NCI-H2227 (cell line): ENCODE measurements around the gene PDYN.
"Not testable (repeated sequence)": the region's sequence is repeated elsewhere in the genome, so short reads cannot be mapped to it uniquely, and the experiment has no call there.

ENCODE experiments used
- DNase-seq: peaks from one replicate; lab custom pipeline; 2025; ENCODE audit not compliant: unreplicated experiment; lab: John Stamatoyannopoulos, UW

PDYN gene

DNA sequence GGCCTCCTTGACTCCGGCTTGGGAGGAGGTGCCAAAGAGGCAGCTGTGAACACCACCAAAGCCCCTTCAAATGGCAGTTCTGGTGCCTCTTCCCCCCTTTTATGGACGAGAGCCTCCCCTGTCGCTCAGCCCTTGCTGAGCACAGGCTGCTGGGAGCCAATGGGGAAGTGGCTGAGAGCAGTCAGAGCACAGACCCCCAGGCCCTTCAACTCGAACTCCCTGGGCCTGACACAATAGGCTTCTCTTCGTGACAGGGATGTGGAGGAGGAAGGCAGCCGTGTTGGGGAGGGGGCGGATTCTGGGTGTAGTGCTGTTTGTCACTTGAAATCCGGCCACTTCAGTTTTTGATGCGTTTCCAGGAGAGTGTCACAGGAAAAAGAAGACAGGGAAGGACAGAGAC lies at the start of gene PDYN:
PDYN (minus strand) TSS at position 73 of the 400 bp plus-strand sequence. CDS start 10,974 bp downstream, outside the sequence.
- DNase-seq, result no peak

DNA sequence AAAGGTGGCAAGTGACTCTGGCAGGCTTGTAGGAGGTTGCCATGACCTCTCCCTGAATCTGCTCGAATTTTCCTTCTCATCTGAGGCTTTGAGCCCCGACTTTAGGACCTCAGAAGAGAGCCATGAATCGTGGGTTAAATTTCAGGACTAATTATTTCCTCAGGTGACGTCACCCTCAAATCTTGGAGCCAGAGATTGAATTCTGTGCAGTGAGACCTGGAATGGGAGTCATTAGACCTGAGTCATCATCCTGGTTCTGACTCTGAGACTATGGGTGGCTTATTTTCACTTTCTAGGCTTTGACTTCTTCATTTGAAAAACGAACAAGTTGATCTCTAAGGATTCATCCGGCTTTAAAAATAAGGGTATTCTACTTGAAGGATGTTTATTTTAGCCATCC lies 48.5 kb upstream of the PDYN start:
- no peak for DNase-seq

DNA sequence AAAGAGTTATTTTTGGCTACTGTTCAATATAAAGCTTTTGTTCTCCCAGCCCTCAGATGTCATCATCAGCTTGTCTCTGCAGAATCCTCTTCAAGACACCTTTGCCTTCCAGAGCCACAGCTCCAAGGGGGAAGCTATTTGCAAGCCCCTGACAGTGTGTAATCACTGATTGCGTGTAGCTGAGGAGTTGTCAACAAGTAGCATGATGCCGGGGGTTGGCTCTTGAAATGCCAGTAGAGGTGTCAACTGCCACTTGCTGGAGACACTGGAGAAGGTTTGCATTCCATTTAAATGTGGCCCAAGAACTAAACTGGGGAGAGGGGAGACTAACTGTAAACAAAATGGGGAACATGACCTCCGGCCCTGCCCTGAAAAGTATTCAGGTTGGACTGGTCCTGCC lies 44.3 kb upstream of the PDYN start:
- DNase-seq, result peak; percentile 23

DNA sequence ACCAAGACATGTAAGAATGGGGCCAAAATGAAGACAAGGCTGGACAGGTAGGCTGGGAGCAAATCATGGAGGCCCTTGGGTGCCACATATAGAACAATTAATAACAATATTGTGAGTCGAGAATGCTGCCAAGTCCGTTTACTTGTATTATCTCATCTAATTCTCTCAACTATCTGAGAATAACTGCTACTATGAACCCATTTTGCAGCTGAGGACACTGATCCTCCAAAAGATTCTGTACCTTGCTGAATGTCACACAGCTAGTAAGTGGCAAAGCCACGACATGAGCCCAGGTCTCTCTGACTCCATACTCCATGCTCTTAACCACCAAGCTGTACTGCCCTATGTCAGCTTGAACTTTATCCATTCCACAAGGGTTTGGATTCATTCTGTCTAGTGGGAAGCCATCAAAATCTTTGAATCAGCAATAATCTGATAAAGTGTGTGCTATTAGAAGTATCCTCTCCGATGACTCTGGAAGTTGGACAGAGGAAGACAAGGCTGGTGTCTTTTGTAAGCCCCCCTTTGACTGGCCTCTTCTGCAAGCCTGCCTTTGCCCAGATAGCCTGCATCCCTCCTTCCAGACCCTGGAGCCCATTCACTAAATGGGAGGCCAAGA lies 43.5 kb upstream of the PDYN start:
- no peak for DNase-seq

DNA sequence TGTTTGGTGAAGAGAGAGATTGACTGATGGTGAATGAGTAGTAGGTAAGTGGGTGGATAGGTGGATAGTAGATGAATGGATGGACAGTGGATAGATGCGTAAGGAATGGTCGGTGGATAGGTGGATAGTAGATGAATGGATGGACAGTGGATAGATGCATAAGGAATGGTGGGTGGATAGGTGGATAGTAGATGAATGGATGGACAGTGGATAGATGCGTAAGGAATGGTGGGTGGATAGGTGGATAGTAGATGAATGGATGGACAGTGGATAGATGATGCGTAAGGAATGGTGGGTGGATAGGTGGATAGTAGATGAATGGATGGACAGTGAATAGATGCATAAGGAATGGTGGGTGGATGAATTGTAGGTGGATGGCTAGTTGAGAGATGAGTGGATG lies 42.5 kb upstream of the PDYN start:
- not testable (repeated sequence) for DNase-seq

DNA sequence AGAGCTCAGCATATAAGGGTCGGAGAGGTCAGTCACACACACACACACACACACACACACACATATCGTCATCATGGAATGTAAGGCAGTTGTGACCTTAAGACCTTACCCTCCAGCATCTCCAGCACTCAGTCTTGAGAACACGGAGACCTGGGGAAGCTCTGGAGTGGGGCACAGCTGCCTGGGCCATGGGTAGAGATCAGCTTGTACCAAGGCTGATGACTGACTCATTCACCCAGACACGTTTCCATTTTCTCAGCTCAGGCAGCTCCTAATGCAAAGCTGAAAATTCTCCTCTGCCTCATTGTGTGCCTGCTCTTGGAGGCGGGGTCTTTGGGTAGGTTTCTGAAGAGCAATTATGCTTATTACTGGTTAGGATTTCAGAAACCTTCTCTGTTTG lies 38.3 kb upstream of the PDYN start:
- DNase-seq, result peak; percentile 79

DNA sequence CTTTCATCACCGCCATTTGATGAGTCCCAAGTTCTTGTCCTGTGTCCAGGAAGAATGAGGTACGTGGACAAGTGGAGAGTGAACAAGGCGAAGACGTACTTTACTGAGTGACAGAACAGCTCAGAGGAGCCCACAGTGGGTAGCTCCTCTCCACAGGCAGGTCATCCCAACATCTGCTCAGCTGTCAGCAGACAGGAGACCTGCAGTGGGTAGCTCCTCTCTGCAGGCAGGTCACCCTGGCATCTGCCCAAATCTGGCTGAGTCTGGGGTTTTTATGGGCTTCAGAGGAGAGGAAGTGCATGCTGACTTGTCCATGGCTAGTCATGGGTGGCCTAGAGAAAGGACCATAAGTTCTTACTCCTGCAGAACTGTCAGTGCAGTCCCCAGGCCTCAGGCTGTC lies 32.7 kb upstream of the PDYN start:
- DNase-seq, result no peak

DNA sequence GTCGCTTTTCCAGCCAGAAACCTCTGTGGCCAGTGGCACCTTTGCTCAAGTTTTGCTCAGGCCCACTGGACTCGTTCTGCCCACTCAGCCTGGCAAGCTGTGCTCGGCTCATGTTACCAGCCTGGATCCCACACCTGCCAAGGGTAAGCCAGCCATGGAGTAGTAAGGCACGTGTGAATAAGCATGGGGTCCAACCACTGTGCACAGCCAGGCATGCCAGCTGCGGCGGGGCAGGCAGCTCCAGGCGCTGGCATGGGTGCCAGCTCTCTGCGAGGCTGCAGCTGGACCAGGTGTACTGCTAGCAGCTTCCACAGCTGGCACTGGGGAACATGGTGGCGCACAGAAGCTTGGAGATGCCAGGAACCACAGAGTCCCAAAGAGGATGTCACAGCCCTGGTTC lies 32.1 kb upstream of the PDYN start:
- DNase-seq, result no peak

DNA sequence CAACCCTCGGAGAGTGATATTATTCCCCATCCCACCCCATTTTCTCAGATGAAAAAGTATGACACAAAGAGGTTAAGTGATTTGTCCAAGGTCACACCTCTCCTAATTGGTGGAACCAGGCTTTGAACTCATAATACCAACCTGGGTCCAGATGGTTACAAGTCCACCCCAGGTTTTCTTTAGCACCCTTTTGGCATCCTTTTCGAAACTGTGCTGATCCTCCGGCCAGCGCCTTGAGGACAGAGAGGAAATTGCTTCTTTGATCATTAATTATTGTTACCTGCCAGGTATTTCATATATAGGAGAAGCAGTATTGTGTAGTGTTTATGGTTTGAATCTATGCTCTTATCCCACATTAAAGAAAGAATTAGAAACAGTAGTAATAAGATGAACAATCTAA lies 29.3 kb upstream of the PDYN start:
- no peak for DNase-seq

DNA sequence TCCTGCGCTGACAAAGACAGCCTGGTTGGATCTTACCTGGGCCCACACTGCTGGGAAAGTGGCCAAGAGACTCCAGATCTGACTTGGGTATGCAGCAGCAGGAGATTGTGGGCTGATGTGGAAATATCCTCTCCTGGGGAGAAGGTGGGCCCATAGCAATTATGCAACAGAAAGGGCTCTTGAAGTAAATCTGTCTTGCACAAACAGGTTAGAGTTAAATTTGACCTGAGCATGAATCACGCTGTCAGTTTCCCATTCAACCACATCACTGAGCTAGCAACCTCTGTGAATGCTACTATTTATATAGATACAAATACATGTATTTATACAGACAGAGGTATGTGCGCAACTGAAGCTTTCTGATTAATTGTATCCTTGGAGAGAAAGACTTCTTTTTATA lies 28.3 kb upstream of the PDYN start:
- peak; percentile 89 for DNase-seq

DNA sequence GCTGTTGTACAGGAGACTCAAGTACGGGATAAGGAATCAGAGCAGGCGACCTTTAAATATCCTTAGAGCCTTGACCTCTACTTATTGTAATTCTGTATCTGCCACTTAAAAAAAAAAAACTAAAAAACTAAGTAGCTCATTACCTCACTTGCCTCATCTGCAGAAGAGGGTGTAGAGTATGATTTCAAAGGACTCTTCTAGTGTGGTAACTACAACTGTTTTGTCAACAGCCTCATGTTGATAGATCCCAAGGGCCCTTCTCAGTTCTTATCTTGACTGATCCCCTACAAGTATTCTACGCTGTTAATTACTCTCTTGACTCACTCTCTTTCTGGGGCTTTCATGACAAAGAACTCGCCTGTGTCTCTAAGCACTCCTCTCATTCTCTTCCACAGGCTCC lies 16.7 kb upstream of the PDYN start:
- DNase-seq, result peak; percentile 17

DNA sequence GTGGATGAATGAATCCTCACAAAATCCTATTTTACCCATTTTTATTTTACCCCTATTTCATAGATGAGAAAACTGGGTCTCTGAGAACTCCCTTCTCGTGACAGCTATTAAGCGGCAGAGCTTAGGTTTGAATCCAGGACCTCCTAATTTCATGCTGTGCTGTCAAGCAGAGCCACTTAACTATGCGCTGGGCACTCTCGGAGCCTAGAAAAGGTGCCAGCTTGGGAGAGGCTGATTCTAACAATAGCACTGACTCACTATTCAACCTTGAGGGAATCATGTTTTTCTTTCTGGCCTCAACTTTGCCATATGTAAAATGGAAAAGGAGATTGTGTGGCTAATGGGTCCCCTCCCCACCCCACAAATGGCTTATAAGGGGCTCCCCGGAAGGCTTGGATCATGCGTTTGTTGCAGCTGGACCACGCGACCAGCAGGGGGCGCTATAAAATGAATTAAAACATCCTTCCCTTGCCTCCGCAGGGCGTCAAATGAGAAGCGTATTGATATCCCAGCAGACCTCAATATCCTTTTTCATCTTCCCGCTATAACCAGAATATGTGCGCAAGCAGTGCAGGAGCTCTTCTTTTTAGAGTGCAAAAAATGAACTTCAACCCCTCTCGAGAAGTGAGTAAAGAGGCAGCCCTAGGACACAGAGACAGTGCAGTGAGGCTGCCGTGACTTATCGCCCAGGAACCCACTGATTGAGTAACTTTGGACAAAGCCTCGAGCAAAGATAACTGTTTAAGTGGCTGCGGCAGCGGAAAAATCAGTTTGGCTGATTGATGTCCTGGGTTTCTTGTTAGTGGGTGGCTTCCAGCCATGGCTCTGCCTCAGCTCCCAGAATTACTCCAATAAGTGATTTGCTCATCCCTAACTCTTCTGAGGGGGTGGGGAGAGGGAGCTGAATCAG lies 12.8 kb upstream of the PDYN start:
- DNase-seq, result peak; percentile 54

DNA sequence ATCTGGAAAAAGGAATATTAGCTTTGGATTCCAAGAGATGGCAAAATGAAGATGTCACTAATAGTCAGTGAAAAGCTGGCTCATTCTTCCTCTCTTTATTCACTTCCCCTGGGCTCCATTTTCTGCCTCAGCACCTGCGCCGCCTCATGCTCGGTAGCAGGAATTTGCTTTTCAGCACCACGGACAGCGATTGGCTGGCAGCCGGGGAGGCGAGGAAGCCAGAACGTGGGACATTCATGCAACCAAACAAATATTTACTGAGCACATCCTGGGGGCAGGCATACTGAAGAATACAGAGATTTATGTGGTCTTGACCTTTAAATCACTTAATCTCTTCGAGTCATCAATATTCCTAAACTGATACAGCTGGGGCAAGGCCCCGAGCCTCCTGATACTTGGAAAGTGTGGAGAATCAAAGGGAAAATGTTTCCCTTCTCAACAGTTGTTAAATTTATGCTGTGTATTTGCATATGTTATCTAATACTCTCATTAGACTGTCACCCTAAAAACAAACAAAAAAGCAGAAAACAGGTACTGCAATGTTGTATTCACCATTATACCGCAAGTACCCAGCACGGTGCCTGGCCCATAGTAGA lies 12.1 kb upstream of the PDYN start:
- DNase-seq, result peak; percentile 19

DNA sequence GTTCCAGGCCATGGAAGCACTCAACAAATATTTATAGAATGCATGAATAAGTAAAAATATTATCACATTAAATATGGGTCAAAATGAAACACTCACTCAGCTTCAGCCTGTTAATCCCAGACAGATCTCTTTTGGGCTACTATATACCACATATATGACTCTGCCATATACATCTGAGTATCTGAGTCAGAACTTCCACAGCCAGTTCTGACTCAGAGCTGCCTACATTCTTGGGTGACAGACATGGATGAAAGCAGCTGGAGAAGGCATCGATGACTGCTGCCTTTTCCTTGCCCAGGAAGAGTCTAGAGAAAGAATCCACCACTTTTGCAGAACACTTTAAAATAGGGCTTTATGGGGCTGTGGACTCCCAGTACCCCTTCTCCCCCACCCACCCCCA lies 11.5 kb upstream of the PDYN start:
- no peak for DNase-seq

DNA sequence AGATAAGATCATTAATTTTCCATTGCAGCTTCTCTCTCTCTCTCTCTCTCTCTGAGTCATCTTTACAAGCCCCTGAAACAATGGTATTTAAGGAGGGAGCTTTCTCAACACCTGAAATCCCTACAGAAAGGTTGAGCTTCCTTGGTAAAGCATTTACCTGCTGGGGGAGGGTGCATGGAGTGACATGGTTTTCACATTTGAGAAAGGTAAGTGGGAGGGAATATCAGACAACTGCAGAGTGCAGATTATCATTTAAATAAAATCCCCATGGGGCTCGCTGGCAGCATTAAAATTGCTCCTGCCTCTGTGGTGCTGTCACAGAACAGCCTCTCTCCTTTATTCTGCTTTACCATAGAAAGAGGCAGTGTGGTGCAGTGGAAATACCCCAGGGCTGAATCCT lies 10.3 kb upstream of the PDYN start:
- no peak for DNase-seq

DNA sequence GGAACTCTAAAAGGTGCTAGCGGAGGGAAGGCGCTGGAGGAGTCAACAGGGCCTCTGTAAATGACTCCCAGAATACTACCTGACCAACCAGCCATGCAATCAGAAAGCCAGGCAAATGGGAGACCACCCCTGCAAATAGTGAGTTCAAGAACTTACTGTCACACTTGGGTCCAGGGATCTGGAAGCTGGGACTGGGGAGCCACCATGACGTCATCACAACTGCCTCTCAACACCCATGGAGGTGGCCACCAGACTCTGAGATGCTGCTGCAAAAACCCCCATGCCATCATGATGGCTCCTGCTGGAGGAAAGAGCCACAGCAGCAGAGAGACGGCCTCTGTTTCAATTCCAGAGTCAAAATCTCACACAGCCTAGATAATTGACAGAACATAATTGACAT lies 8.5 kb upstream of the PDYN start:
- DNase-seq, result no peak

DNA sequence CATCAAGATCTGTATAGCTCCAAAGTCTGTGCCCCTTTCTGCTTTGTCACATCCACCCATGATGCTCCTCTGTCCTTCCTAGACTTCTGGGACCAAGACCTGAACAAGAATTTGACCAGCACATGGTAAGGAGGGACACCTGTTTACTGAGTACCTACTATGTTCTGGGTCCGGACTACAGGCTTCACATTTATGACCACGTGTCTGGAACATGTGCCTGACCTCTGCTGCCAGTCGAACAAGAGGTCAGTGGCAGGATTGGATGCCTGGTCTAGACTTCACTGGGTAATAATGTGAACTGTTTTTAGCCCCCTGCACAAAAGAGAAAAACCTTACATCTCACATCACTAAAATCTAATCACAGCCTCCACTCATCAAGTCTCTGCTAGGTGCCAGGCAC lies 7.3 kb upstream of the PDYN start:
- no peak for DNase-seq

DNA sequence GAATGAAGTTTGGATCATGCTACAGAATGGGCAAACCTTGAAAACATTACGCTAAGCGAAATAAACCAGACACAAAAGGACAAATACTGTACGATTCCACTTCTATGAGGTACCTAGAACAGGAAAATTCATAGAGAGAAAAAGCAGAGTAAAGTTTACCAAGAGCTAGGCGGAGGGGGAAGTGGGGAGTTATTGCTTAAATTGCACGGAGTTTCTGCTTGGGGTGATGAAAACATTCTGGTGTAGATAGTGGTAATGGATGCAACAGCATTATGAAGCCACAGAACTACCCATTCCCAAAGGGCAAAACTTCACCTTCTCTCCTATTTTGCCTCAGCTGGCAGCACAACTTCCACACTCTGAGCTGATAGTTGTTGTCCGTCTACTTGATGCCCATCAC lies 6.4 kb upstream of the PDYN start:
- no peak for DNase-seq

DNA sequence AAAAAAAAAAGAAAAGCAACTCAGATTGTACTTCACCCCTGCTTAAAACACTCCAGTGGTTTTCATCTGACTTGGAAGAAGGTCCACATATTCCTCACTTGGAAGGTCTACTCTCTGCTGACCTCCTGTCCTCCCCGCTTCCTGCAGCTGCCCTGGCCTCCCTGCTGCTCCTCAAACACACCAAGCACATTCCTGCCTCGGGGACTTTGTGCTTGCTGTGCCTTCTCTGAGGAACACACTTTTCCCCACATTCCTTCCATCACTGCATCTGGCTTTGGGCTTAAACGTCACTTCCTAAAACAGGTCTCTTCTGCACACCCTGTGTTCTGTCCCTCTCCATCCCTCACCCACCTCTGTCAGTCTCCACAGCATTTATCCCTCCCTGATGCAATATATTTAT lies 4.9 kb upstream of the PDYN start:
- DNase-seq, result no peak

DNA sequence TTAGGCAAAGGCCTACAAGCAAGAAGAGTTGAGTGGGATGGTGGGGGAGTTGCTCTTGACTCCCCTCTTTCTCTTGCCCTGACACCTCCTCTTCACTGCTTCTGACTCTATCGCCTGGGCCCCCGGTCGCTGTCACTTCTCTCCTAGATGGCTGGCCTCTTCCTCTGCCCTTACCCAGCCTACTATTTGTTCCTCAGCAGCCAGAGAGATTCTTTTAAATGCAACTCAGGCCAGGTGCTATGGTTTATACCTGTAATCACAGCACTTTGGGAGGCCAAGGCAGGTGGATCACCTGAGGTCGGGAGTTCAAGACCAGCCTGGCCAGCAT lies 4.3 kb upstream of the PDYN start:
- no peak for DNase-seq

DNA sequence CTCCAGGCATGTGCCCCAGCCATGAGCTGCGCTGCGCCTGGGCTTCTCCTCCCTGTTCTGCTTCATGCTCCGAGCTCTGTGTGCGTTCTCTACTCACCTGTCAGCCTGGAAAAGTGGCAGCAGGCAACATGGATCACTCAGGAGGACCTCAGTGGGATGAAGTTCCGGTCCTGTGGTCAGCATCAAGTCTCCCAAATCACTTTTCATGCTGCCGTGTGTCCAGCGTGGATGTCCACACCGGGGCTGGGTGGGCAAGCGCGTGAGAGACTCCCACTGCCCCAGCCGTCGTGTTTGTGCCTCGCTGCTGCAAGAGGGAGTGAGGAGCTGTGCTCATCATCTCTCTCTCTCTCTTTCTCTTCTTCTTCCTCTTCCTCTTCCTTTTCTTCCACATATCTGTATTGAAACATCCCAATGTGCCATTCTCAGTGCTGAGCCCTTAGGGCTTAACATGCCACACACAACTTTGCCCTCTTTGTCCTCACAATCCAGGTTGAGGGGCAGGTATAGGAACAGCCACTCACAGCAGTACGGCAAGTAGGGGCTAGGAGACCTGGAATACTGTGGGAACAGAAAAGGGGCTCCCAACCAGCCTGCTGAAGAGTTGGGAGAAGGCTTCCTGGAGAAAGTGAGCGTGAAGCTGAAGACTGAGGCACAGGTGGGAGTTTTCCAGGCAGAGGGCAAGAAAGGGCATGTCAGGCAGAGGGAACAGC lies 3.8 kb upstream of the PDYN start:
- DNase-seq, result no peak
